RWPE2 (cell line): Measurements from ENCODE around the gene NKD2.

Experiments
- ATAC-seq: fragments of 200-7000 bp; cut with Tn5 transposase; 3 replicates; pipeline ENCODE4 v1.9.1; 2021; ENCODE audit warnings: low read depth
- DNase-seq: peaks from one replicate; pipeline ENCODE4 v3.0.0-alpha.2; 2020; ENCODE audit warnings: low spot score
- H3K27ac ChIP-seq: fragments of 450-650 bp; 2 replicates; pipeline ENCODE4 v1.5.1; 2017; ENCODE audit warnings: mild to moderate bottlenecking; ENCODE audit not compliant: poor library complexity, severe bottlenecking
- H3K27me3 ChIP-seq: fragments of 250-450 bp; sonication (Bioruptor Pico); 2 replicates; pipeline ENCODE4 v1.5.1; 2021; ENCODE audit warnings: mild to moderate bottlenecking, moderate library complexity; ENCODE audit not compliant: insufficient read depth, poor library complexity, severe bottlenecking
- H3K36me3 ChIP-seq: fragments of 250-450 bp; sonication (Bioruptor Pico); 2 replicates; pipeline ENCODE4 v1.5.1; 2020; ENCODE audit warnings: low read depth, mild to moderate bottlenecking, moderate library complexity
- H3K4me1 ChIP-seq: fragments of 250-450 bp; sonication (Bioruptor Pico); 2 replicates; pipeline ENCODE4 v1.5.1; 2021; ENCODE audit warnings: mild to moderate bottlenecking, moderate library complexity; ENCODE audit not compliant: insufficient read depth, poor library complexity, severe bottlenecking
- H3K4me3 ChIP-seq: fragments of 250-450 bp; sonication (Bioruptor Pico); 2 replicates; pipeline ENCODE4 v1.5.1; 2021; ENCODE audit warnings: mild to moderate bottlenecking, moderate library complexity; ENCODE audit not compliant: severe bottlenecking
- H3K9me3 ChIP-seq: fragments of 250-450 bp; sonication (Bioruptor Pico); 2 replicates; pipeline ENCODE4 v1.5.1; 2021; ENCODE audit warnings: mild to moderate bottlenecking, moderate library complexity; ENCODE audit not compliant: severe bottlenecking
- TF ChIP-seq, protein P1 (sequence below): fragments of 450-650 bp; IDR thresholded peaks from one replicate; pipeline ENCODE4 v1.5.1; 2017; ENCODE audit warnings: mild to moderate bottlenecking, moderate library complexity; ENCODE audit not compliant: poor library complexity, severe bottlenecking

Gene NKD2

DNA sequence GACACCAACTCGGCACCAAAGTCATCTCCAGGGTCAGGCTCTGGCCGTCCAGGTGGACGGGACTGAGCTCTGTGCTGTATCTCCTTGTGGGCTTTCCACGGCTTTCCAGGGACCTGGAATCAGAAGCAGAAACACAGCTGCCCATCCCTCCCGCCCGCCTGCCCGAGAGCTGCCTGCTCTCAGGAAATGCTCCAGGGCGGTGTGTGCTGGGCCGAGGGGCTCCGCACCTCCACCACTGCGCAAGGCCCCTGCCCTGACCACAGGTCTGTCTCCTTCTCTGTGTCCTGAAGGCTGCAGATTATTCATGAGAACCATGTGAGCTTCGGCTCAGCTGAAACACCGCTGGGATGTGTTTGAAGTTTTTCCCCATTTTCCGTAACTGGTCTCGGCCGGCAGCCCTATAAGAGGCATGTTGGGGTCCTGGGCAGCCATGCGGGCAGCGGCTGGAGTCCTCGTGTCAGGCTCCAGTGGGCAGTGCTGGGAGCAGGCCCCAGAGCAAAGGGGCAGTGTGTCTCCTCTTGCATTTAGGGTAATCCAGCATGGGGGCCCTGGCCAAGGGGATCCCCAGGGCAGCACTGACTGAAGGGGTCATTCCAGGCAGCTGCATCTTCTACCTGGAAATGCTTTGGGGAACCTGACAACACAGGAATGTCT is 22.8 kb downstream of the NKD2 start:
- Histone ChIP-seq H3K4me3 (no peak overlapping the region), H3K36me3 (no peaks in the 10 kb centered on the region), H3K9me3 (no peaks in the 10 kb centered on the region), H3K27ac (no peak overlapping the region), H3K27me3 (peaks cover 11% of the 10 kb centered on the region), H3K4me1 (no peaks in the 10 kb centered on the region)
- no peak for DNase-seq
- ATAC-seq = no peak
- TF ChIP-seq, protein P1, sequence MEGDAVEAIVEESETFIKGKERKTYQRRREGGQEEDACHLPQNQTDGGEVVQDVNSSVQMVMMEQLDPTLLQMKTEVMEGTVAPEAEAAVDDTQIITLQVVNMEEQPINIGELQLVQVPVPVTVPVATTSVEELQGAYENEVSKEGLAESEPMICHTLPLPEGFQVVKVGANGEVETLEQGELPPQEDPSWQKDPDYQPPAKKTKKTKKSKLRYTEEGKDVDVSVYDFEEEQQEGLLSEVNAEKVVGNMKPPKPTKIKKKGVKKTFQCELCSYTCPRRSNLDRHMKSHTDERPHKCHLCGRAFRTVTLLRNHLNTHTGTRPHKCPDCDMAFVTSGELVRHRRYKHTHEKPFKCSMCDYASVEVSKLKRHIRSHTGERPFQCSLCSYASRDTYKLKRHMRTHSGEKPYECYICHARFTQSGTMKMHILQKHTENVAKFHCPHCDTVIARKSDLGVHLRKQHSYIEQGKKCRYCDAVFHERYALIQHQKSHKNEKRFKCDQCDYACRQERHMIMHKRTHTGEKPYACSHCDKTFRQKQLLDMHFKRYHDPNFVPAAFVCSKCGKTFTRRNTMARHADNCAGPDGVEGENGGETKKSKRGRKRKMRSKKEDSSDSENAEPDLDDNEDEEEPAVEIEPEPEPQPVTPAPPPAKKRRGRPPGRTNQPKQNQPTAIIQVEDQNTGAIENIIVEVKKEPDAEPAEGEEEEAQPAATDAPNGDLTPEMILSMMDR = no peak

DNA sequence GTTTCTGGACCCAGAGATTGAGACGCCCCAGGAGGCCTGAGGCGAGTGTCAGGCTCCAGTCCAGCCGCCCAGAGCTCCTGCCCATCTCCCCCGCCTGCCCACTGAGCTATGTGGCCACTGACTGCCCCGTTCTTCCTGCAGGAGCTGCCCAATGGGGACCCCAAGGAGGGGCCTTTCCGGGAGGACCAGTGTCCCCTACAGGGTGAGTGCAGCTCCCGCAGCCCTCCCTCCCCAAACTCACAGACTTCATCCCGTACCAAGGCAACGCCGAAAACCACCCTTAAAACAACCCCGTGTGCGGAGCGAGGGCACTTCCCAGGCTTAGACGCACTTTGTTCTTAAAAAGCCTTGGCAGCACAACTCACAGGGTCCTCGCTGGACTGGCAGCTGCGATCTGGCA is 23.4 kb downstream of the NKD2 start:
- ATAC-seq (no peak), DNase-seq (no peak)
- TF ChIP-seq, protein P1 = no peak
- H3K27me3 ChIP-seq = peaks cover 11% of the 10 kb centered on the region
- H3K4me3 ChIP-seq = no peak overlapping the region
- H3K9me3 ChIP-seq = no peaks in the 10 kb centered on the region
- no peaks in the 10 kb centered on the region for H3K36me3 ChIP-seq
- H3K4me1 ChIP-seq = no peaks in the 10 kb centered on the region
- no peak overlapping the region for H3K27ac ChIP-seq

DNA sequence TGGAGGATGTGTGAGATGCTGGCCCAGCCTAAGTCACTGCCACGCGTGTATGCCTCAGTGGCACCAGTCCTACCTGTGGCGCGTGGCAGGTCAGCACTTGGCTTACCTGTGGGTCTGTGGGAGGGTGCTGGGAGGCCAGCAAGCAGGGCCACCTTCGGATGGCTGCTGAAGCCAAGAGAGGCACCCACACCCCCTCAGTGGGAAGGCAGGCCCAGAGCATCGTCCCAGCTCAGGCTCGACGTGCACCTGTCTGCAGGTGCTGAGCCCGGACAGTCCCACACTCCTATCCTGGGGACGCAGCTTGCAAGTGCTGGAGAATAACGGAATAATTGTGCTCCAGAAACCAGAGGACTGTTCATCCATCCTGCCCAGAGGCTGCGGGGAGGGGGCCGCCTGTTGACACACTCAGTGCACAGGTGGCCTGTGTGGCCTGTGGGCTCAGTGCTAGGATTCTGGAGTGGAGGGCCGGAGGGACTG is 24.0 kb downstream of the NKD2 start:
- Histone ChIP-seq H3K27me3 (peaks cover 11% of the 10 kb centered on the region), H3K27ac (no peak overlapping the region), H3K9me3 (no peaks in the 10 kb centered on the region), H3K4me3 (no peak overlapping the region), H3K4me1 (no peaks in the 10 kb centered on the region), H3K36me3 (no peaks in the 10 kb centered on the region)
- ATAC-seq (no peak), DNase-seq (no peak)
- TF ChIP-seq, protein P1 = no peak

DNA sequence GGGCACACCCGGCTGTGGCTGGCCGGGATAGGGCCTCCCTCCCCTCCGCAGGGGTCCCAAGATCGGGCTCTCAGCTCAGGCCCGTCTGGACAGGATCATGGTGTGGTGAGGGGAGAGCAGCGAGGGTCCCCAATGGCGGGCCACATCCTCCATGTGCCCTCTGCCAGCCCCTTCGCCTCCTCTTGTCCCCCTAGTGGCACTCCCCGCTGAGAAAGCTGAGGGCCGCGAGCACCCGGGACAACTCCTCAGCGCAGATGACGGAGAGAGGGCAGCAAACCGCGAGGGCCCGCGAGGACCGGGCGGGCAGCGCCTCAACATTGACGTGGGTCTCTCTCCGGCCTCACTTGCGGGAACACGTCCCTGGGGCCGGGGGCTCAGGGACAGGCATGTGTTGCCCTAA is 24.6 kb downstream of the NKD2 start:
- H3K4me1 ChIP-seq = no peaks in the 10 kb centered on the region
- ATAC-seq (no peak), DNase-seq (no peak)
- H3K9me3 ChIP-seq = no peaks in the 10 kb centered on the region
- H3K27ac ChIP-seq = no peak overlapping the region
- TF ChIP-seq, protein P1 = no peak
- H3K4me3 ChIP-seq = no peak overlapping the region
- H3K27me3 ChIP-seq = peaks cover 11% of the 10 kb centered on the region
- no peaks in the 10 kb centered on the region for H3K36me3 ChIP-seq
